ENCODE results near the gene UTP11.

The UTP11 gene

DNA sequence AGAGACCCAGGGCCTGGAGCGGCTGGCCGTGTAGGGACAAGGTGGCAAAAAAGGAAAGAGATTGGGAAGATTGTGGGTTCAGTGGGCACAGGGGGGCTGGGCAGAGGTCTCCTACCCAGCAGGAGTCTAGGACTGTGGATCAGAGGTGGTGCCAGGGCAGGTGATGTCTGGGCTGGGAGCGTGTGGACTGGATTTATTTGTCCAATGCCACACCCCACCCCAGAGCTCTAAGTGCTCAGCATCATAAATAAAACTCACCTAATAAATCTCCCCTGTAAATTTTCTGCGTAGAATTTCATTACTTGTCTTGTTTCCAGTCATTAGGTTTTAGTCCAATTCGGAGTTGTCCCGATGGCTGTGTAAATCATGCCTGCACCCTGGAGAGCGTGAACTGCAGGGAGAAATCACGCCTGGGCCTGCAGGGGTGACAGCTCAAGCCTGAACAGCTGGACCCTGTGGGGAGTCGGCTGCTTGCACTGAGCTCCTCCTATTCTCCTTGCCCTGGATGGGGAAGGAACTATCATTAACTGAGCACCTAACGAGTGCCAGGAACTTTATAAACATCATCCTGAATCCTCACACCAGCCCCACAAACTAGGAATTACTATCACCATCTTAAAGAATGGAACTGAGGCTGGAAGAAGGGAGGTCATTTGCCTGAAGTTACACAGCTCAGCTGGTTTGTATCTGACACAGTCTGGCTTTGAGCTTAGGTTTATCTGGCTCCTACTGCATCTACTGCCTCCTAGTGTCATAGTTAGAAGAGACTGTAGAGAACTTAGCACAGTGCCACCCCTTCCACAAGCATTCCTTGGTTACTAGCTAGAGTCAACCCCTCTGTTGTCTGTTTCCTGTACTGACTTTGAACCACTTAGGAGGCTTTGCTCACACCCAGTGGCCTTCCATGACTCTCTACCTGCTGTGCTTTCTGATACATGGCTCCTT lies 59.0 kb downstream of the UTP11 start:
- peak; percentile 51 for DNase-seq (ENCODE audit: low spot score)

DNA sequence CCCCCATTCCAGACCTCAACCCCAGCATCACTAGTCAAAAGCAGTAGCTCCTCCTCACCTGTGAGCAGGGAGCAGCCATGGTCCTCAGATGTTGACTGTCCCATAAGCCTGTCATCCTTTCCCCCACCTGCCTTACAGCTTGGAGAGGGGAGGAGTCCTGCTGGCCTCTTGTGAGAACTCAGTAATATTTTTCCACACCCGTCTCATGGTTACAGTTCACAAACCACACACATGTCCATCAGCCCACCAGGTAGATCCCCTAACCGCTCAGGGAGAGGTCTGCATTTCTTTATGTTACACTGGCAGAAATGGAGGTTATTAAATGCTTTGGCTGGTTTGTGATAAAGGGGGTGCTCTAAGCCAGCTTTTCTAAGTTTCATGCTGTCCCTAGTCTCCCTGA lies 60.3 kb downstream of the UTP11 start:
- DNase-seq (ENCODE audit: low spot score): no peak

DNA sequence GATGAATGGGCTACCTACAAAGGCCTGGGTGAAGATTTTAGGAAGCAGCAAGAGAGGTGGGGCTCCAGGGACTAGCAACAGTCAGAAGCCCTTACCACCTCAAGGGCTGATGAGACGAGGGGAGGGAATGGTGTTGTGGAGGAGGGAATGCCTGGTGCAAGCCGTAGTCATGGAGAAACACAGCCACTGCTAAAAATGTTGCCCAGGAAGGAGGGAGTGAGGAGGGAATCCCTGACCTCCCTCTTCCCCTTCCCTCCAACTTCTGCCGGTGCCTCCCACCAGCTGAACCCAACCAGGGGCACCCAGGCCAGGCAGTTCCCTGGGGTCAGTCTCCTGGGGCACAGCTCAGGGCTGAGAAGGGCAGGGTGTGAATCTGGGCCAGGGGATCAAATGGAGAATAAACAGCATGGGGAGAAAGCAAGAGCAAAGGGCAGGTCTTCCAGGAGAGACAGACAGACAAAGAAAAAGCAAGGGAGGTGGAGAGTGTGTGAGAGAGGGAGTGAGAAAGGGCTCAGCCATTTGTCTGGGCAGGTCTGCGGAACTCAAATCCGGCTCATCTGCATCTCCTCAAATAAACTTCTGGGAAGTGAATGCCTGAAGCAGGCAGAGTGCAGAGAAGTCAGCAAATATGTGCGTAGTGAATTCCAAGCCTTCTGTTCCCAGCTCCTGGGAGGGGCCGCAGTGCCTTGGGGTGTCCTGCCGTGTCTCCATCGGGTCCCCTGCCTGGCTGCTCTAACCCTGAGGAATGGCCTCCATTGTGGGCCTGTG lies 61.2 kb downstream of the UTP11 start:
- DNase-seq (ENCODE audit: low spot score): no peak

DNA sequence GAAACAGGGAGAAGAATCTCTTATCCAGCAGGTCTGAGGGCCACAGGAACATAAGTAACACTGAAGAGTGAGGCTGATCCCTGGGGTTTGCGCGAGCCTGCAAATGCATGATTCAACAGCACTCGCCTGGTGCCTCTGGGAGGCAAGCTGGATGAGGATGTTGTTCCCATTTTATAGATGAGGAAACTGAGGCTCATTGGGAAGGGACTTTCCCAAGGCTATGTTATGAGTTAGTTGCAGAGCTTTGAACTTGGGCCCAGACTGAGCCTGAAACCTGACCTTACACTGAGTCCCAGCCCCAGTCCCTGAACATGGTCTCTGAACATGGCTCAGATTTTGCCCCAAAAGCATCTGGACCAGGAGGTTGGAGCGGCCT lies 61.8 kb downstream of the UTP11 start:
- no peak for DNase-seq (ENCODE audit: low spot score)
